HL-60 (cell line): ENCODE data around the gene TTC28.

Source experiments
- DNase-seq, 2 experiments: peaks; one replicate each; pipeline ENCODE4 v3.0.0-alpha.2; 2010 to 2020; ENCODE audit warnings: low read depth in 1 of 2, low spot score in 1 of 2
- H3K27ac ChIP-seq: fragments of 250-450 bp; sonication (Bioruptor Pico); replicated peaks from 2 replicates; pipeline ENCODE4 v1.5.1; 2020; ENCODE audit warnings: mild to moderate bottlenecking, moderate library complexity
- H3K27me3 ChIP-seq: fragments of 250-450 bp; sonication (Bioruptor Pico); 2 replicates; pipeline ENCODE4 v1.5.1; 2021; ENCODE audit warnings: mild to moderate bottlenecking, moderate library complexity; ENCODE audit not compliant: insufficient read depth, poor library complexity, severe bottlenecking
- H3K4me3 ChIP-seq: replicated peaks from 2 replicates; pipeline ENCODE4 v1.5.1; 2011; ENCODE audit warnings: mild to moderate bottlenecking, control low read depth, low read length; ENCODE audit not compliant: insufficient read depth
- GABPA ChIP-seq: IDR thresholded peaks from 2 replicates; pipeline ENCODE4 v1.6.1; 2012; ENCODE audit warnings: low read depth
- POLR2AphosphoS5 ChIP-seq: IDR thresholded peaks from 2 replicates; pipeline ENCODE4 v1.6.1; 2012; ENCODE audit warnings: low read depth
- SPI1 ChIP-seq: IDR thresholded peaks from 2 replicates; pipeline ENCODE4 v1.6.1; 2012; ENCODE audit warnings: low read depth, mild to moderate bottlenecking, borderline replicate concordance
- TF ChIP-seq, protein P1 (sequence below): IDR thresholded peaks from one replicate; pipeline ENCODE4 v1.5.1; 2011; ENCODE audit warnings: low read length, control low read depth, inconsistent platforms; ENCODE audit not compliant: insufficient read depth
- TF ChIP-seq, protein P2 (sequence below): IDR thresholded peaks from 2 replicates; pipeline ENCODE4 v1.6.1; 2012; ENCODE audit warnings: low read depth; ENCODE audit not compliant: insufficient replicate concordance

Gene TTC28

DNA sequence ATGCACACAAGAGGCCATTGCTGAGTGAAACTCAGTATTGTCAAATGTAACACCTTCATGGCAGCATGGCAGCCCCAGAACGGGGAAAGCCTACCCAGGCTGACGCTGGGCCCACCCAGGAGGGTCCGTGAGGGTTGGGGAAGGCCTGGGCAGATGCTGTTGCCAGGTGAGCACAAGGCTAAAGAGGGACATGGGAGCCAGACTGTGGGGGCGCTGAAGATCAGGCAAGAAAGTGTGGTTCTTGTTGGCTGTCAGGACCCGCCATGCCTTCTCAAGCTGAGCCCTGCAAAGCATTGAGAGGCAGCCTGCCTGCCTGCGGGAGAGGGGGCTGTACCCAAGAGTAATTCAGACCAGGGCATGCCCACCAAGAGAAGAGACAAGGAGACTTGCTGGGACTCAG lies 675.6 kb downstream of the TTC28 start:
- H3K4me3 ChIP-seq, result no peak overlapping the region
- TF ChIP-seq POLR2AphosphoS5 (no peak), SPI1 (no peak), GABPA (no peak)
- TF ChIP-seq, protein P1, sequence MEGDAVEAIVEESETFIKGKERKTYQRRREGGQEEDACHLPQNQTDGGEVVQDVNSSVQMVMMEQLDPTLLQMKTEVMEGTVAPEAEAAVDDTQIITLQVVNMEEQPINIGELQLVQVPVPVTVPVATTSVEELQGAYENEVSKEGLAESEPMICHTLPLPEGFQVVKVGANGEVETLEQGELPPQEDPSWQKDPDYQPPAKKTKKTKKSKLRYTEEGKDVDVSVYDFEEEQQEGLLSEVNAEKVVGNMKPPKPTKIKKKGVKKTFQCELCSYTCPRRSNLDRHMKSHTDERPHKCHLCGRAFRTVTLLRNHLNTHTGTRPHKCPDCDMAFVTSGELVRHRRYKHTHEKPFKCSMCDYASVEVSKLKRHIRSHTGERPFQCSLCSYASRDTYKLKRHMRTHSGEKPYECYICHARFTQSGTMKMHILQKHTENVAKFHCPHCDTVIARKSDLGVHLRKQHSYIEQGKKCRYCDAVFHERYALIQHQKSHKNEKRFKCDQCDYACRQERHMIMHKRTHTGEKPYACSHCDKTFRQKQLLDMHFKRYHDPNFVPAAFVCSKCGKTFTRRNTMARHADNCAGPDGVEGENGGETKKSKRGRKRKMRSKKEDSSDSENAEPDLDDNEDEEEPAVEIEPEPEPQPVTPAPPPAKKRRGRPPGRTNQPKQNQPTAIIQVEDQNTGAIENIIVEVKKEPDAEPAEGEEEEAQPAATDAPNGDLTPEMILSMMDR, result no peak
- TF ChIP-seq, protein P2, sequence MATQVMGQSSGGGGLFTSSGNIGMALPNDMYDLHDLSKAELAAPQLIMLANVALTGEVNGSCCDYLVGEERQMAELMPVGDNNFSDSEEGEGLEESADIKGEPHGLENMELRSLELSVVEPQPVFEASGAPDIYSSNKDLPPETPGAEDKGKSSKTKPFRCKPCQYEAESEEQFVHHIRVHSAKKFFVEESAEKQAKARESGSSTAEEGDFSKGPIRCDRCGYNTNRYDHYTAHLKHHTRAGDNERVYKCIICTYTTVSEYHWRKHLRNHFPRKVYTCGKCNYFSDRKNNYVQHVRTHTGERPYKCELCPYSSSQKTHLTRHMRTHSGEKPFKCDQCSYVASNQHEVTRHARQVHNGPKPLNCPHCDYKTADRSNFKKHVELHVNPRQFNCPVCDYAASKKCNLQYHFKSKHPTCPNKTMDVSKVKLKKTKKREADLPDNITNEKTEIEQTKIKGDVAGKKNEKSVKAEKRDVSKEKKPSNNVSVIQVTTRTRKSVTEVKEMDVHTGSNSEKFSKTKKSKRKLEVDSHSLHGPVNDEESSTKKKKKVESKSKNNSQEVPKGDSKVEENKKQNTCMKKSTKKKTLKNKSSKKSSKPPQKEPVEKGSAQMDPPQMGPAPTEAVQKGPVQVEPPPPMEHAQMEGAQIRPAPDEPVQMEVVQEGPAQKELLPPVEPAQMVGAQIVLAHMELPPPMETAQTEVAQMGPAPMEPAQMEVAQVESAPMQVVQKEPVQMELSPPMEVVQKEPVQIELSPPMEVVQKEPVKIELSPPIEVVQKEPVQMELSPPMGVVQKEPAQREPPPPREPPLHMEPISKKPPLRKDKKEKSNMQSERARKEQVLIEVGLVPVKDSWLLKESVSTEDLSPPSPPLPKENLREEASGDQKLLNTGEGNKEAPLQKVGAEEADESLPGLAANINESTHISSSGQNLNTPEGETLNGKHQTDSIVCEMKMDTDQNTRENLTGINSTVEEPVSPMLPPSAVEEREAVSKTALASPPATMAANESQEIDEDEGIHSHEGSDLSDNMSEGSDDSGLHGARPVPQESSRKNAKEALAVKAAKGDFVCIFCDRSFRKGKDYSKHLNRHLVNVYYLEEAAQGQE, result no peak
- no peak for DNase-seq
- H3K27me3 ChIP-seq, result no peaks in the 10 kb centered on the region
- no peak overlapping the region for H3K27ac ChIP-seq

DNA sequence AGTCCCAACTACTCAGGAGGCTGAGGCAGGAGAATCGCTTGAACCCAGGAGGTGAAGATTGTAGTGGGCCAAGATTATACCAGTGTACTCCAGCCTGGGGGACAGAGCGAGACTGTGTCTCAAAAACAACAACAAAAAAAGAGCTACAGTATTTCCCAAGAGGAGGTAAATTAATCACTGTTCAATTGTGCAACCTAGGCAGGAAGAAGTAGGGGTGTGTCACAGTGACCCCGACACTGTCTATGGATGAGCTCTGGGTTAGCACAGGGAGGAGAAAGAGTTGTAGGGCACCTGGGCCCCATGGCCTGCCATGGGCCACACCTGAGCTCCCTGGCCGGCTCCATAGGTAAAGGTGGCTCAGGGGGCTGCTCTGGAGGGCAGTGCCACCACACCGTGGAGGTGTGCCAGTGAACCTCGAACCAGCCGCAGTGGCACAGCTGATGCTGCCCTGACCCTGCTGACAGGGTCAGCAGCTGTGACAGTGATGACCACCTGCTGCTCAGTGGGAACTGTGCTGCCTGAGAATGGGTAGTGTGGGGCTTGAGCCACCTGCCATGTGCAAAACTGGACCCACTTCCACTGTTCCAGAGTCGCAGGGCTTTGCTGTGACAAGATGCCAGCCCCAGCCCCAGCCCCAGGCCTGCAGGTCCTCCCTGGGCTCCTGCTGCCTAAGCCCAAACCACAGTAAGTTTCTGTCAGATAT lies 676.6 kb downstream of the TTC28 start:
- DNase-seq, result no peak
- TF ChIP-seq POLR2AphosphoS5, result no peak
- TF ChIP-seq, protein P2, result no peak
- no peak for TF ChIP-seq SPI1
- no peak for TF ChIP-seq GABPA
- TF ChIP-seq, protein P1, result no peak
- no peaks in the 10 kb centered on the region for H3K27me3 ChIP-seq
- no peak overlapping the region for H3K27ac ChIP-seq
- no peak overlapping the region for H3K4me3 ChIP-seq

DNA sequence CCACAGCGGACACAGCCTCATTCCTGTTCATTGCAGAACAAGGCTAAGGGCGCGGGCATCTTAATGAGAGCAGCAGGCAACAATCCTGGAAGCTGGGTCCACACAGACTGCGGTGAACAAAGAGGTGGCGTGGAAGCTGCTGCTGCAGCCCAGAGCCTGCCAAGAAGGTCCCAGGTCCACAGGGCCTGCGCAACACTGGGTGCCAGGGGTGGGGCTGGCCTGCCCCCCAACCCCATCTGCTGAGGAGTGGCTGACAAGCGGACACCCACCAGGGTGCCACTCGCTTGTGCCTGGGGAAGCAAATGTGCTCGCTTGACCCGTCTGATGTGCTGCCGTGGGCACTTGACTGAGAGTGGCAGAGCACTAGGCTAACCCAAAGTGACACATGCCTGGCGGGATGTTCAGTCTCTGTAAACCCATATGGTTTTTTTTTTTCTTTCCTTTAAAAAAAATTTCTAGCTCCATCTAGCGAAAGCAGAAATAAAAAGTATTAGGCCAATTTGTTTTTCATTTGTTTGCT lies 677.4 kb downstream of the TTC28 start:
- DNase-seq, result no peak
- Histone ChIP-seq H3K4me3 (no peak overlapping the region), H3K27ac (no peak overlapping the region), H3K27me3 (no peaks in the 10 kb centered on the region)
- TF ChIP-seq POLR2AphosphoS5 (no peak), GABPA (no peak), SPI1 (no peak)
- TF ChIP-seq, protein P2, result no peak
- TF ChIP-seq, protein P1, result no peak
